ACHN (cell line): ENCODE data around the gene RSPH9.
A peak's percentile ranks its signal among the peaks of the same experiment; 100 is the strongest.
"Not testable (repeated sequence)": the region's sequence is repeated elsewhere in the genome, so short reads cannot be mapped to it uniquely, and the experiment has no call there.

Experiments used
- DNase-seq: peaks from one replicate; pipeline ENCODE4 v3.0.0-alpha.2; 2015
- in situ Hi-C: cut with HindIII; loops from 2 replicates; pipeline ENCODE4 v1.10.0; 2017; ENCODE audit warnings: low sequenced_read_pairs, low pct_ligation_motif_present, low pct_unique_long_range_greater_than_20kb

RSPH9 gene

GRCh38 chr6:43662948-43663347 is 18.1 kb downstream of the RSPH9 start:
- in situ Hi-C loops, DNase-seq: not testable (repeated sequence)

GRCh38 chr6:43665376-43665775 is 20.5 kb downstream of the RSPH9 start:
- in situ Hi-C loops, result no loop called here
- DNase-seq, result peak; percentile 44

- DNase-seq, result no peak
- in situ Hi-C loops, result no loop called here
Measured at GRCh38 chr6:43666196-43666920, 21.5 kb downstream of the RSPH9 start.

GRCh38 chr6:43667245-43668150 is 22.7 kb downstream of the RSPH9 start:
- peak; percentile 68 for DNase-seq
- in situ Hi-C loops, result no loop called here

- in situ Hi-C loops, result no loop called here
- DNase-seq, result peak; percentile 59
Measured at GRCh38 chr6:43668151-43669028, 23.6 kb downstream of the RSPH9 start.

- in situ Hi-C loops, result no loop called here
- no peak for DNase-seq
Measured at GRCh38 chr6:43669050-43669921, 24.4 kb downstream of the RSPH9 start.

GRCh38 chr6:43669922-43670622 is 25.2 kb downstream of the RSPH9 start:
- in situ Hi-C loops, result no loop called here
- no peak for DNase-seq

- DNase-seq, result no peak
- in situ Hi-C loops, result no loop called here
Measured at GRCh38 chr6:43670623-43670986, 25.8 kb downstream of the RSPH9 start.

- no peak for DNase-seq
- in situ Hi-C loops, result no loop called here
Measured at GRCh38 chr6:43671011-43671800, 26.4 kb downstream of the RSPH9 start.

GRCh38 chr6:43671801-43672690 is 27.2 kb downstream of the RSPH9 start:
- in situ Hi-C loops, result no loop called here
- no peak for DNase-seq

- DNase-seq, result no peak
- in situ Hi-C loops, result no loop called here
Measured at GRCh38 chr6:43673444-43674084, 28.7 kb downstream of the RSPH9 start.

GRCh38 chr6:43674291-43674690 is 29.5 kb downstream of the RSPH9 start:
- in situ Hi-C loops, result no loop called here
- DNase-seq, result no peak

GRCh38 chr6:43674921-43675320 is 30.1 kb downstream of the RSPH9 start:
- in situ Hi-C loops, result no loop called here
- DNase-seq, result no peak

GRCh38 chr6:43676962-43677606 is 32.2 kb downstream of the RSPH9 start:
- in situ Hi-C loops, result no loop called here
- no peak for DNase-seq

GRCh38 chr6:43677759-43678158 is 32.9 kb downstream of the RSPH9 start:
- in situ Hi-C loops, result no loop called here
- no peak for DNase-seq
